GM21360 (cell line): ENCODE results near the gene LRRC66.

ENCODE experiments used
- ATAC-seq: cut with Tn5 transposase; IDR thresholded peaks from one replicate; pipeline ENCODE4 v1.9.1; 2021; ENCODE audit warnings: mild to moderate bottlenecking, moderate library complexity; ENCODE audit not compliant: unreplicated experiment

Gene LRRC66

DNA sequence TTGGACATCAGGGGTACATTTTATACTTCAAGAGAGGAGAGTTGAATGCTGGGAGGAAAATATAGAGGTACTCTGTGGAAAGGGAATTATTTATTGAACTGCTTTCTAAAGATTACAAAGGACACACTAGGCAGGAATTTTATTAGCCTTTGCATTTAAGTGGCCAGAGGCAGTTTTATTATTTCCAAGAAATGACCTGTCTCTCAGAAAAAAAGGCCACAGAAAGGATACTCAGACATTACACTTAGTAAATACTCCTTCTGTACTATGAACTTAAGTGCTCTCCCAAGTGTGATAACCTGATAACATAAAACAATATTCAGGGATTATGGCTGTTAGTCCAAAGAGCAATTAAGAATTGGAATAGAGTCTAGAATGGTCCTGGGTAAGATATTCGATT, 7.5 kb downstream of the LRRC66 start:
- no peak for ATAC-seq

- no peak for ATAC-seq
Observed at GRCh38 chr4:52010986-52011385, 9.2 kb downstream of the LRRC66 start.

GRCh38 chr4:52006887-52007286, 13.3 kb downstream of the LRRC66 start:
- ATAC-seq, result no peak

DNA sequence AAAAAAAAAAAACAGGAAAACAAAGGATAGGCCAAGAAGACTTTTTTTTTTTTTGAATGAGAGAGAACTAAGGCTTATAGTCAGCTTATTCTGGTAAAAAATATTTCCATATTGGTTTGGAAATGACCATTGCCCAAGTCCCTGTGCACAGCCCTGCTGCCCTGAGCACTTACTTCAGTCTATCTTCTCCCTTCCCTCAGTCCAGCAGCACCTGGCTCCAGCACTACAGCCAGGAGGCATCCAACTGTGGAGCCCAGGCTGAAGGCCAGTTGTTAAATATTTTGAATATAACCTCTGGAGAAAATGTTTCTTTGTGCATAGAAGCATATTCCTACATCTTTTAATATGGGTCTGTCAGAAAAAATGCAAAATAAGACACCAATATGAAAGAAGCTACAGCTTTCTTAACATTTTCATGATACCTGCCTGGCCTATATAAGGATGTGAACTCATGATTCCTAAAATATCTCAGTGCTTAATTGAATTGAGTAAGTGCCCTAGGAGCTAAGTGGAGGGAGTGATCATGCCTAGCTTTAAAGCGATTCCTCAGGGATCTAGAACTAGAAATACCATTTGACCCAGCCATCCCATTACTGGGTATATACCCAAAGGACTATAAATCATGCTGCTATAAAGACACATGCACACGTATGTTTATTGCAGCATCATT, 14.4 kb downstream of the LRRC66 start:
- no peak for ATAC-seq

DNA sequence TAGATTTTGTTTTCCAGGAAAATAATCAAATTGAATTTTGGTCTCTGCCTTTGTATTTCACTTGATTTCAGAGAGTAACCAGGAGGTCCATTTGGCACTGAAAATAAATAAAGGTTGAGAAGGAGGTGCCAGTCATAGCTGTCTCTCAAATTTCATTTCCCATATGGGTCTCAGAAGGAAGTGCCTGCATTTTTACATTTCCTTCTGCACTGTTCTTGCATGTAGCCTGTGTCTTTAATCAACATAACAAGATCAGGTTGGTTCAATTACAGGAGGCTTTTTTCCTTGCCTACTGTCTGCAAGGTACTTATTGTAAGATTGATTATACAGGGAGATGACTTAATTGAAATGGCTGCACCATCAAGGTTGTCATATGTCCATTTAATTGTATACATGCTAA, 15.7 kb downstream of the LRRC66 start:
- no peak for ATAC-seq

DNA sequence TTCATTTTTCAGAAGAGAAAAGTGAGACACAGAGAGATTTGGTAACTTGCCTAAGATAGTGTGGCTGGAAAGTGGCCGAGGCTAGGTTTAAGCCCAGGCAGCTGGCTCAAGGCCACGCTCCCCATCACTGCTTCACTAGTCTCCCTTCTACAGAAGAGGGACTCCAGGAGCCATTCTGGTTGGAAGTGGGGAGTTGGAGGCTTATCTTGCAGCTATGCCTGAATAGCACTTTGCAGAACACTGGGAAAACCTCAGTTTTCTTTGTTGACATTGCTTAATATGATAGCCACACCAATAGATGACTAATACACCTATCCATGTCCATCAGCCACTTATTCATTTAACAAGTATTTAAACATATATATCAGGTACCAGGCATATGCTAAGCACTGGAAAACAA, 18.5 kb downstream of the LRRC66 start:
- ATAC-seq, result no peak

- no peak for ATAC-seq
Observed at GRCh38 chr4:51999250-51999649, 20.9 kb downstream of the LRRC66 start.

- ATAC-seq, result no peak
Observed at GRCh38 chr4:51998837-51999236, 21.3 kb downstream of the LRRC66 start.

DNA sequence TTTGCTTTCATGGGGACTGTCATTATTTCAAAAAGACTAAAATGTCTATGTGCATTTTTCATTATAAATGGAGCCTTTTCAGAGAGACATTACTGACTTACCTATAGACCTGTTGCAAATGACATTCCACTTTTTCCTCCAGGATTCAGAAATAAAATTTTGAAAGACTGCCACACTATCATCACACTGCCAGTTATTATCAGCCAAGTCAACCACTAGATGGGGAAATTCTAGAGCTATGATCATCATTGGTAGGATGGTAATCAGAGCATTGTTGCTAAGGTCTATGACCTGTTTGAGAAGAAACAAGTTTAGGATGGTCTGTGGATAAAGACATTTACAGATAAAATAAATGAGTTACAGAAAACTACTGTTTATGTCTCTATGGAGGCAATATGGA, 22.5 kb downstream of the LRRC66 start:
- no peak for ATAC-seq

DNA sequence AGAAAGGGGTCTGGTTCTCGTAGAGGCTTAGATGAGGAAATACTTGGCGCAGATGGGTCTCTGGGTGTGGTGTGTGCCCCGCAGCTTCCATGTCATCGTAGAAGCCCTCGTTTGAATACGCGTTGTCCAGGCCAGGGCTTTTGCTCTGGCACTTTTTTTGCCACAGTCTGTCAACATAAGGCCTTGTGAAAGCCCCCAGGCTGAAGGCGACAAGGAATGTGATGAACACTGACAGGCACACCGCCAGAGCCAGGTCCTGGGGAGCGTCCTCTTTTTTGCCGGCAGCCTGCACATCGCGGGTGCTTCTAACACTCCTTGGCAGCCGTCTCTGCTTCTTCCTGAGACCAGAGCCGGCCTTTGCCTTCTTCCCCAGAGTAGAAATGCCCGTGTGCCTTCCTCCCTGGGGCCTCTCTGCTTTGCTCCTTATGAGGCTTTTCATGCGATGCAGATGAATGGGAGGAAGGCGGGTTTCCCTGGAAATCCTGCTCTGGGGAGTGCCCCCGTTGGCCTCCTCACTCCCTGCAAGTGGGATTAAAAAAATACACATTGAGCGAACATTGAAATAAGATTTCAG, 24.4 kb downstream of the LRRC66 start:
- no peak for ATAC-seq

GRCh38 chr4:51965862-51966261, 54.3 kb downstream of the LRRC66 start:
- ATAC-seq, result no peak

GRCh38 chr4:51963841-51964517, 56.2 kb downstream of the LRRC66 start:
- no peak for ATAC-seq

DNA sequence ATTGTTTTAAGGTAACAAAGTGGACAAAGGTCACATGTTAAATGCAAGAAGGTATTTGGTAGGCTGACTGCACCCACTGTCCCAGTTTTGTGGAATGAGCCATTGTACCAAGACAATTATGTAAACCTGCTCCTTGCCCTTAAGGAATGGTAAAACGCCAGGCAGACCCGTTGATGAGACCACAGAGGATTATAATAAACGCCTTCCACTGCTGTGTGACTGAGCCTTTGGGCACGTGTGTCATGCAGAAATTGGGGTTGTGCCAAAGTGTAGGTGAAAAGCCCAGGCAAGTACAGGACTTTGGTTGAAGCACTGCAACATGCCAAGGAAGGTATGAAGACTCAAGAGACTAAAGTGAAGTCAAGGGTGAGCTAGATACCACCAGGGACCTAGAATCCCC, 59.7 kb downstream of the LRRC66 start:
- ATAC-seq, result no peak

GRCh38 chr4:51958199-51958968, 61.8 kb downstream of the LRRC66 start:
- no peak for ATAC-seq
